SK-N-SH (cell line): ENCODE data around the gene EDN1. TPM values are rescaled to one million over a fixed set of nuclear protein-coding genes. Genes with fewer than 3 reads are reported as not detected.

Experiments used
- CTCF ChIA-PET: fragments of 300-600, 350-600 bp; formaldehyde crosslinking; extraction: SDS; loops from one replicate; lab custom pipeline; 2021; lab: Yijun Ruan, JAX
- POLR2A ChIA-PET: fragments of 350-600 bp; sonication (Branson Sonifier 250); formaldehyde crosslinking; extraction: SDS; loops from one replicate; lab custom pipeline; 2020; ENCODE audit warnings: antibody characterized with exemption, inconsistent platforms; lab: Yijun Ruan, JAX
- DNase-seq: peaks from one replicate; pipeline ENCODE4 v3.0.0; 2012
- H2AFZ ChIP-seq: fragments of 200-600 bp; sonication (generic); 2 replicates; pipeline ENCODE4 v1.8.1; 2016; ENCODE audit warnings: antibody characterized with exemption, mild to moderate bottlenecking, low read depth
- H3F3A ChIP-seq: fragments of 200-600 bp; sonication (generic); replicated peaks from 2 replicates; pipeline ENCODE3; 2016; ENCODE audit warnings: antibody characterized with exemption, mild to moderate bottlenecking; ENCODE audit not compliant: insufficient read depth
- H3K27ac ChIP-seq, 2 experiments: fragments of 200-500 bp in 1 of 2; fragments of 200-600 bp in 1 of 2; sonication (Bioruptor generic) in 1 of 2; sonication (generic), shearing (Covaris generic) in 1 of 2; 2 replicates each; pipeline versions ENCODE4 v1.5.1 to v1.6.1; 2014 to 2016; ENCODE audit warnings: low read depth in 2 of 2, inconsistent platforms in 1 of 2, low read length in 1 of 2, mild to moderate bottlenecking in 1 of 2, mixed read lengths in 1 of 2
- H3K27me3 ChIP-seq: fragments of 200-600 bp; sonication (generic), shearing (Covaris generic); 2 replicates; pipeline ENCODE4 v1.6.1; 2016; ENCODE audit warnings: mixed run types; ENCODE audit not compliant: insufficient read depth
- H3K36me3 ChIP-seq, 2 experiments: fragments of 200-500 bp in 1 of 2; fragments of 200-600 bp in 1 of 2; sonication (Bioruptor generic) in 1 of 2; sonication (generic) in 1 of 2; replicated peaks in 1 of 2; 2 replicates each; pipeline versions ENCODE3 to v1.5.1; 2014 to 2016; ENCODE audit warnings: low read length in 1 of 2, mild to moderate bottlenecking in 1 of 2; ENCODE audit not compliant: insufficient read depth in 2 of 2, control insufficient read depth in 1 of 2
- H3K4me1 ChIP-seq, 2 experiments: fragments of 200-500 bp in 1 of 2; fragments of 200-600 bp in 1 of 2; sonication (Bioruptor generic) in 1 of 2; sonication (generic), shearing (Covaris generic) in 1 of 2; 2 replicates each; pipeline versions ENCODE4 v1.5.1 to v1.6.1; 2014 to 2016; ENCODE audit warnings: low read depth in 1 of 2, low read length in 1 of 2, mixed run types in 1 of 2; ENCODE audit not compliant: insufficient read depth in 2 of 2, control insufficient read depth in 1 of 2
- H3K4me2 ChIP-seq: fragments of 200-600 bp; sonication (generic), shearing (Covaris generic); 2 replicates; pipeline ENCODE4 v1.6.1; 2017; ENCODE audit warnings: mixed run types
- H3K4me3 ChIP-seq, 2 experiments: fragments of 200-500 bp in 1 of 2; fragments of 200-600 bp in 1 of 2; sonication (Bioruptor generic) in 1 of 2; sonication (generic), shearing (Covaris generic) in 1 of 2; 2 replicates each; pipeline versions ENCODE4 v1.5.1 to v1.8.1; 2014 to 2016; ENCODE audit warnings: low read depth in 2 of 2, inconsistent platforms in 1 of 2, low read length in 1 of 2, mild to moderate bottlenecking in 1 of 2, mixed read lengths in 1 of 2, moderate library complexity in 1 of 2
- H3K79me2 ChIP-seq: fragments of 200-600 bp; sonication (generic); 2 replicates; pipeline ENCODE4 v1.8.1; 2017; ENCODE audit warnings: mild to moderate bottlenecking; ENCODE audit not compliant: insufficient read depth
- H3K9ac ChIP-seq: fragments of 200-600 bp; sonication (generic); 2 replicates; pipeline ENCODE4 v1.6.1; 2017; ENCODE audit warnings: mixed run types
- H3K9me2 ChIP-seq: fragments of 200-600 bp; sonication (generic); 2 replicates; pipeline ENCODE4 v1.6.1; 2017; ENCODE audit warnings: mixed run types
- H3K9me3 ChIP-seq: fragments of 200-600 bp; sonication (generic); 2 replicates; pipeline ENCODE4 v1.6.1; 2017; ENCODE audit warnings: mixed run types, mild to moderate bottlenecking, moderate library complexity
- H4K20me1 ChIP-seq: fragments of 200-600 bp; sonication (generic); 2 replicates; pipeline ENCODE4 v1.6.1; 2017; ENCODE audit warnings: mild to moderate bottlenecking, mixed run types; ENCODE audit not compliant: insufficient read depth
- CHD2 ChIP-seq: fragments of 150-350 bp; IDR thresholded peaks from 2 replicates; pipeline ENCODE4 v1.6.1; 2018; ENCODE audit warnings: low read length; ENCODE audit not compliant: partially characterized antibody
- ELF1 ChIP-seq: IDR thresholded peaks from 2 replicates; pipeline ENCODE4 v1.4.0; 2012
- EP300 ChIP-seq, 2 experiments: IDR thresholded peaks; 2 replicates each; pipeline versions ENCODE4 v1.4.0 to v1.6.1; 2012; ENCODE audit warnings: borderline replicate concordance in 1 of 2, low read depth in 1 of 2, low read length in 1 of 2
- EZH2phosphoT487 ChIP-seq: fragments of 200-600 bp; sonication (generic); IDR thresholded peaks from 2 replicates; pipeline ENCODE4 v1.6.1; 2017; ENCODE audit warnings: low read depth, mixed run types, mild to moderate bottlenecking, antibody characterized with exemption, moderate library complexity, borderline replicate concordance
- FOXJ3 ChIP-seq: sonication (generic); formaldehyde crosslinking; IDR thresholded peaks from 2 replicates; pipeline ENCODE4 v1.5.1; 2020; ENCODE audit warnings: mild to moderate bottlenecking, missing genetic modification reagents
- FOXM1 ChIP-seq: IDR thresholded peaks from 2 replicates; pipeline ENCODE4 v1.4.0; 2012; ENCODE audit warnings: low read depth, mild to moderate bottlenecking
- JUND ChIP-seq: IDR thresholded peaks from 2 replicates; pipeline ENCODE4 v1.4.0; 2012
- MEF2A ChIP-seq: IDR thresholded peaks from 2 replicates; pipeline ENCODE4 v1.4.0; 2012; ENCODE audit warnings: low read depth, borderline replicate concordance
- MXI1 ChIP-seq: IDR thresholded peaks from 2 replicates; pipeline ENCODE4 v1.6.1; 2012; ENCODE audit warnings: mild to moderate bottlenecking, low read depth, low read length, improper control_type of control experiment
- NFIC ChIP-seq: IDR thresholded peaks from 2 replicates; pipeline ENCODE4 v1.4.0; 2012; ENCODE audit warnings: borderline replicate concordance
- POLR2AphosphoS5 ChIP-seq: IDR thresholded peaks from 2 replicates; pipeline ENCODE4 v1.6.1; 2012; ENCODE audit warnings: low read depth, low read length
- RCOR1 ChIP-seq: fragments of 150-350 bp; IDR thresholded peaks from 2 replicates; pipeline ENCODE4 v1.6.1; 2017; ENCODE audit warnings: antibody characterized with exemption, low read length
- RFX5 ChIP-seq: IDR thresholded peaks from 2 replicates; pipeline ENCODE4 v1.6.1; 2012; ENCODE audit warnings: mild to moderate bottlenecking, improper control_type of control experiment, low read length
- RXRA ChIP-seq: IDR thresholded peaks from 2 replicates; pipeline ENCODE4 v1.4.0; 2012; ENCODE audit warnings: low read depth, mild to moderate bottlenecking, borderline replicate concordance
- SIN3A ChIP-seq: IDR thresholded peaks from 2 replicates; pipeline ENCODE4 v1.6.1; 2012; ENCODE audit warnings: low read depth, mild to moderate bottlenecking, low read length, moderate library complexity, borderline replicate concordance
- SMC3 ChIP-seq: IDR thresholded peaks from 2 replicates; pipeline ENCODE4 v1.6.1; 2012; ENCODE audit warnings: low read depth, low read length, improper control_type of control experiment
- TCF12 ChIP-seq: IDR thresholded peaks from 2 replicates; pipeline ENCODE4 v1.4.0; 2012
- YY1 ChIP-seq: IDR thresholded peaks from 2 replicates; pipeline ENCODE4 v1.4.0; 2012; ENCODE audit warnings: low read depth, mild to moderate bottlenecking
- WGBS: methylation state at CpG from one replicate; pipeline ENCODE4 v1.1.6; 2017; ENCODE audit warnings: low lambda C conversion rate; 5-methylcytosine and 5-hydroxymethylcytosine counted together
- polyA plus RNA-seq, 3 experiments: library from polyadenylated mRNA; depleted of rRNA; stranded (reverse); fragments of >200 nt; gene quantifications; 2 replicates each; pipeline ENCODE4 v1.2.3, GENCODE V29; 2012
- TF ChIP-seq, protein P1 (sequence below): fragments of 200-600 bp; sonication (generic); IDR thresholded peaks from 2 replicates; pipeline ENCODE4 v1.6.1; 2017; ENCODE audit warnings: antibody characterized with exemption, mild to moderate bottlenecking, moderate library complexity
- TF ChIP-seq, protein P2 (sequence below): IDR thresholded peaks from 2 replicates; pipeline ENCODE4 v1.4.0; 2012; ENCODE audit warnings: low read depth, borderline replicate concordance
- TF ChIP-seq, protein P3 (sequence below): IDR thresholded peaks from 2 replicates; pipeline ENCODE4; 2012

Gene EDN1
- polyA plus RNA-seq, 1 of the 3 experiments (the other 2 are of a cell fraction): 1.3 TPM

DNA sequence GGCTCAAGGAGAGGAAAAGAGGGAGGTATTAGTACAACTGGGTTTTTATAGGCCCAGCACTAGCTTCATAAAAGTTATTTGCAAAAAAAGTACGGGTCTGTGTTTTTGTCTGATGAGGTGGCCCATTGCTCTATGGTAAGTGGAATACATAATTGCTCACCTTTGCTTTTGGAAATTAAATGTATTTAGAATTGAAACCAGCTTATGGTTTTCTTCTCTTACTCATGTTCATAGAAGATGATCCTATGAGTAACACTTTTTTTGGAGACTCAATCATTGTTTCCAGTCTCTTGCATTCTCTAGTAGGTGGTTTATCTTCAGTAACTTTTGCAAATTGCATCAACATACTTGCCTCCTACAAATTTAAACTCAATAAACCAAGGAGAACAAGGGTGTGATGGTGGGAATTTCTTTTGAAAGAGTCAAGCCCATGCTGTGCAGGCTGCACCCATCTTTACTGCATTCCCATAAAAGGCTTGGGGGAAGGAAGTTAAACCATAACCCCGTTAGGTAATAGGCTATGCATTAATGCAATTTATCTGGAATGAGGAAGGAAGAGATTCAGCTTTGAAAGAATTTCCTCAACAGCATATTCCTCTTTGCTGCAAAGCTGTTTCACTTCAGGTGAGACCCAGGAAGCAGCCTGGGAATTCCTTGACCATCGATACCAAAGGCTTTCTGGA lies 48.5 kb upstream of the EDN1 start (continued):
- TF ChIP-seq, protein P1, sequence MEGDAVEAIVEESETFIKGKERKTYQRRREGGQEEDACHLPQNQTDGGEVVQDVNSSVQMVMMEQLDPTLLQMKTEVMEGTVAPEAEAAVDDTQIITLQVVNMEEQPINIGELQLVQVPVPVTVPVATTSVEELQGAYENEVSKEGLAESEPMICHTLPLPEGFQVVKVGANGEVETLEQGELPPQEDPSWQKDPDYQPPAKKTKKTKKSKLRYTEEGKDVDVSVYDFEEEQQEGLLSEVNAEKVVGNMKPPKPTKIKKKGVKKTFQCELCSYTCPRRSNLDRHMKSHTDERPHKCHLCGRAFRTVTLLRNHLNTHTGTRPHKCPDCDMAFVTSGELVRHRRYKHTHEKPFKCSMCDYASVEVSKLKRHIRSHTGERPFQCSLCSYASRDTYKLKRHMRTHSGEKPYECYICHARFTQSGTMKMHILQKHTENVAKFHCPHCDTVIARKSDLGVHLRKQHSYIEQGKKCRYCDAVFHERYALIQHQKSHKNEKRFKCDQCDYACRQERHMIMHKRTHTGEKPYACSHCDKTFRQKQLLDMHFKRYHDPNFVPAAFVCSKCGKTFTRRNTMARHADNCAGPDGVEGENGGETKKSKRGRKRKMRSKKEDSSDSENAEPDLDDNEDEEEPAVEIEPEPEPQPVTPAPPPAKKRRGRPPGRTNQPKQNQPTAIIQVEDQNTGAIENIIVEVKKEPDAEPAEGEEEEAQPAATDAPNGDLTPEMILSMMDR: no peak
- TF ChIP-seq FOXJ3 (CRISPR knock-in tag): no peak
- TF ChIP-seq POLR2AphosphoS5: no peak
- TF ChIP-seq CHD2: no peak
- TF ChIP-seq RCOR1: no peak
- TF ChIP-seq EZH2phosphoT487: no peak
- TF ChIP-seq SMC3: no peak
- TF ChIP-seq, all 33 proteins: peak for 0

DNA sequence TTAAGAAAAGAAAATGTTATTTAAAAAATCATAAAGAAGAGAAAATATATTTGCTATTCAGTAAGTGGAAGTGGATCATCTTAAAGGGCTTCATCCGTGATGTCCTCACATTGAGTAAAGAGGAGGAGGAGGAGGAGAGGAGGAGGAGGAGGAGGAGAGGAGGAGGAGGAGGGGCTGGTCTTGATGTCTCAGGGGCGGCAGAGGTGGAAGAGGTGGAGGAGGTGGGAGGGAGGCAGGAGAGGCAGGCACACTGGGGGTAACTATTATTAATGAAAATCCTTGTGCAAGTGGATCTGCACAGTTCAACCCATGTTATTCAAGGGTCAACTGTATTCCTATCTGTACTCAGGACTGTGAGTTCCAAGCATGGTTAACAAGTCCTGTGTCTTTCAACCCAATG lies 47.0 kb upstream of the EDN1 start:
- H3K9ac ChIP-seq: no peak overlapping the region
- DNase-seq: no peak
- H3K4me2 ChIP-seq: no peak overlapping the region
- CTCF ChIA-PET: no interaction called here
- no peak for TF ChIP-seq YY1
- no peak for TF ChIP-seq MXI1
- TF ChIP-seq NFIC: no peak
- TF ChIP-seq FOXJ3 (CRISPR knock-in tag): no peak
- no peak for TF ChIP-seq SIN3A
- TF ChIP-seq RXRA: no peak
- no peak for TF ChIP-seq FOXM1
- TF ChIP-seq MEF2A: no peak
- no peaks in the 10 kb centered on the region for H3K27me3 ChIP-seq
- H3K9me3 ChIP-seq: no peaks in the 10 kb centered on the region
- no peak overlapping the region for H3K4me3 ChIP-seq
- no peaks in the 10 kb centered on the region for H4K20me1 ChIP-seq
- 88% methylated on average over 2 of the region's 2 CpGs for WGBS
- H3K4me1 ChIP-seq: no peaks in the 10 kb centered on the region
- H3K79me2 ChIP-seq: no peaks in the 10 kb centered on the region
- H3F3A ChIP-seq: no peaks in the 10 kb centered on the region
- no peaks in the 10 kb centered on the region for H3K9me2 ChIP-seq
- no peak overlapping the region for H3K27ac ChIP-seq
- H3K36me3 ChIP-seq: no peaks in the 10 kb centered on the region
- H2AFZ ChIP-seq: no peak overlapping the region
- POLR2A ChIA-PET: no interaction called here

DNA sequence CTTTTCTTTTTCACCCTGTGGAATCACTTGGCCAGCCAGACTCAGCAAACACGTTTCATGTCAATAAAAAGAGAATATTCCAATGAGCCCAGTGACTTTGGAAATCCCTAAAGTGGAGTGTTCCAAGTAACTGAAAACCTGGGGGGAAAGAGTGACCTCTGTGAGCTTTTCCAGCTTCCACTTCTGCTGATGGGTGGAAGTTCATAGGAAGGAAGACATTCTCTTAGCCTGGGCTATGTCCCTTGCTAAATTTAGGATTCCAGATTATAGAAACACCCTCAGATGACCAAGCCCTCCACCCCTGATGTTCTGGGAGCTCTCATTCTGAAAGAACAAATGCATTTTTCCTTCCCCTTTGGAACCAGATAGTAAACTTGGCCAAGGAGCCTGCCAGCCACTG lies 44.8 kb upstream of the EDN1 start:
- POLR2A ChIA-PET: no interaction called here
- DNase-seq: no peak
- WGBS: 60% methylated on average over 1 of the region's 1 CpG
- CTCF ChIA-PET: interaction anchor here (0.8 to 2.0 kb wide), 3 partner anchors 12 to 589 kb away, joined by 3 to 10 read pairs (median 3); no protein-coding TSS in a partner anchor
- no peaks in the 10 kb centered on the region for H3K9me2 ChIP-seq
- no peaks in the 10 kb centered on the region for H3F3A ChIP-seq
- no peaks in the 10 kb centered on the region for H3K36me3 ChIP-seq
- H3K79me2 ChIP-seq: no peaks in the 10 kb centered on the region
- no peak overlapping the region for H3K4me2 ChIP-seq
- no peak overlapping the region for H3K27ac ChIP-seq
- H4K20me1 ChIP-seq: no peaks in the 10 kb centered on the region
- no peak overlapping the region for H3K4me3 ChIP-seq
- no peaks in the 10 kb centered on the region for H3K27me3 ChIP-seq
- H3K9ac ChIP-seq: no peak overlapping the region
- H2AFZ ChIP-seq: no peak overlapping the region
- no peaks in the 10 kb centered on the region for H3K9me3 ChIP-seq
- no peaks in the 10 kb centered on the region; a peak in 1 of 4 replicates for H3K4me1 ChIP-seq
- TF ChIP-seq, protein P2, sequence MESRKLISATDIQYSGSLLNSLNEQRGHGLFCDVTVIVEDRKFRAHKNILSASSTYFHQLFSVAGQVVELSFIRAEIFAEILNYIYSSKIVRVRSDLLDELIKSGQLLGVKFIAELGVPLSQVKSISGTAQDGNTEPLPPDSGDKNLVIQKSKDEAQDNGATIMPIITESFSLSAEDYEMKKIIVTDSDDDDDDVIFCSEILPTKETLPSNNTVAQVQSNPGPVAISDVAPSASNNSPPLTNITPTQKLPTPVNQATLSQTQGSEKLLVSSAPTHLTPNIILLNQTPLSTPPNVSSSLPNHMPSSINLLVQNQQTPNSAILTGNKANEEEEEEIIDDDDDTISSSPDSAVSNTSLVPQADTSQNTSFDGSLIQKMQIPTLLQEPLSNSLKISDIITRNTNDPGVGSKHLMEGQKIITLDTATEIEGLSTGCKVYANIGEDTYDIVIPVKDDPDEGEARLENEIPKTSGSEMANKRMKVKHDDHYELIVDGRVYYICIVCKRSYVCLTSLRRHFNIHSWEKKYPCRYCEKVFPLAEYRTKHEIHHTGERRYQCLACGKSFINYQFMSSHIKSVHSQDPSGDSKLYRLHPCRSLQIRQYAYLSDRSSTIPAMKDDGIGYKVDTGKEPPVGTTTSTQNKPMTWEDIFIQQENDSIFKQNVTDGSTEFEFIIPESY: no peak
- TF ChIP-seq, protein P3, sequence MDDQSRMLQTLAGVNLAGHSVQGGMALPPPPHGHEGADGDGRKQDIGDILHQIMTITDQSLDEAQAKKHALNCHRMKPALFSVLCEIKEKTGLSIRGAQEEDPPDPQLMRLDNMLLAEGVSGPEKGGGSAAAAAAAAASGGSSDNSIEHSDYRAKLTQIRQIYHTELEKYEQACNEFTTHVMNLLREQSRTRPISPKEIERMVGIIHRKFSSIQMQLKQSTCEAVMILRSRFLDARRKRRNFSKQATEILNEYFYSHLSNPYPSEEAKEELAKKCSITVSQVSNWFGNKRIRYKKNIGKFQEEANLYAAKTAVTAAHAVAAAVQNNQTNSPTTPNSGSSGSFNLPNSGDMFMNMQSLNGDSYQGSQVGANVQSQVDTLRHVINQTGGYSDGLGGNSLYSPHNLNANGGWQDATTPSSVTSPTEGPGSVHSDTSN: no peak
- no peak for TF ChIP-seq ELF1
- TF ChIP-seq POLR2AphosphoS5: no peak
- no peak for TF ChIP-seq TCF12
- TF ChIP-seq RFX5: no peak
- no peak for TF ChIP-seq EP300 (IDR thresholded peaks at IDR 0.05; ENCODE audit: borderline replicate concordance in 1 of 2, low read depth in 1 of 2, low read length in 1 of 2)
- TF ChIP-seq JUND: no peak
- TF ChIP-seq, protein P1: no peak
